ENCODE measurements around the gene TMEM207.

TMEM207 gene

GRCh38 chr3:190385731-190386688, 63.7 kb downstream of the TMEM207 start:
- peak; percentile 33 for DNase-seq (ENCODE audit: low read depth, low spot score)

DNA sequence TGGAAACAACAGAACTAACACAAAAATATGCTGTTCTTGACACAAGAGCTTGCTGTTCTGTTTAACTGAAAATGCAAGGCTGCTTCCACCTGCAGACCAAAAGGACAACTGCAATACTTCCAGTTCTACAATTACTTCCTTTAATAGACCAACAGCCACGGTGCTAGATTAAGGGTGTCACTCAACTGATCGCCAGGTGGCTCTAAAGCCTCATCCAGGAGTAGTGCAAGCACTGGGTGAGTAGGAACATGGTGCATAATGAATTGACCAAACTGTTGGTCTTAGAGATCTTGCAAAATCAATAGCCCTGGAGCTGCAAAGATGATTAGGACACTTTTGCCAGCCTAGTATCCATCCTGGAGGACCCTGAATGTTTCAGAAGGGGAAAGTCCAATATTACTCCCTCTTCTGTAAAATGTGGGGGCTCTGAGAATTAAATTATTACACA, 65.4 kb downstream of the TMEM207 start:
- DNase-seq (ENCODE audit: low read depth, low spot score) = no peak

GRCh38 chr3:190382082-190382481, 67.6 kb downstream of the TMEM207 start:
- DNase-seq (ENCODE audit: low read depth, low spot score) = peak; percentile 6

DNA sequence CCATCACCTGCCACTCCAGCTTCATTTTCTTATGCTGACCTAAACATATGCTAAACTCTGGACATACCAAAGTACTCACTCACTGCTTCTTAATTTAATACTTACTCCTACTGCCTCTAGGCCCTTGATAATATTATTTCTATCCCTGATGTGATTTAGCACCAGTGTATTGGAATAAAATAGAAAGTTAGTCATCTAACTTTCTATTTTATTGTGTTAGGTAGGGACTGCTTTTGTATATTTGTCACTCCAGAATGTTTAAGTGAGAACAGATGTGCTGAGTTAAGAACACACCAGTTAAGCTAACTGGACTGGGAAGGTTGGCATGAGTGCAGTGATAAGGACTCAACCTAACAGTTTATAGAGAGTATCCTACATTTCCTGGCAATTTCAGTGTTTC, 68.3 kb downstream of the TMEM207 start:
- no peak for DNase-seq (ENCODE audit: low read depth, low spot score)

DNA sequence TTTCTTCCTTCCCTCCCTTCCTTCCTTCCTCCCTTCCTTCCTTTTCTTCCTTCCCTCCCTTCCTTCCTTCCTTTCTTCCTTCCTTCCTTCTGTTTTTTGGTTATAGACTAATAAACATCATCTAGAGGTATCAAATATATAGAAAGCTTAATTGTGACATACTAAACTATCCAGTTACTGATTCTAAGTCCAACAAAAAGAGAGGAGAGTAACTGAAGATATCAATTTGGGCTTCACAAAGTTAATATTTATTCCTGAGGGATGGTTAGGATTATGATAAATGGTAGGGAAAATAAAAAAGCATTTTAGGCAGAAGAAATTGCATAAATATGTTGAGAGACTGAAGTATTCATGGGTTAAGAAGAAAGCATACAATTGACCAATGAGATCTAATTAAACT, 69.5 kb downstream of the TMEM207 start:
- DNase-seq (ENCODE audit: low read depth, low spot score) = no peak
